Measurements from ENCODE around the gene SYCP3. TPM values are rescaled to one million over a fixed set of nuclear protein-coding genes. Genes with fewer than 3 reads are reported as not detected.

The SYCP3 gene
- total and polyA plus RNA-seq, 2 of the 13 experiments (the other 11 are each of a cell fraction or from before 2014, with no cell fraction given) = not detected

- DNase-seq (ENCODE audit: low spot score) (no peak), ATAC-seq (no peak), FAIRE-seq (no peak)
- Histone ChIP-seq H3K27me3 (ENCODE audit: control insufficient read depth in 1 of 2, insufficient read depth in 2 of 2, low read length in 2 of 2) (no peaks in the 10 kb centered on the region), H3K36me3 (replicated peaks in 1 of 2; ENCODE audit: control insufficient read depth in 1 of 2, insufficient read depth in 2 of 2, low read length in 2 of 2) (no peaks in the 10 kb centered on the region; a peak in 1 of 5 replicates), H2AFZ (ENCODE audit: low read length) (no peak overlapping the region), H3K4me1 (ENCODE audit: insufficient read depth, low read length) (peaks cover 14% of the 10 kb centered on the region; the same call in 1 of the 2 replicates), H3K9ac (ENCODE audit: insufficient read depth, low read depth, low read length) (no peak overlapping the region), H3K9me3 (ENCODE audit: low read length) (no peaks in the 10 kb centered on the region), H3K79me2 (ENCODE audit: insufficient read depth, low read length) (no peaks in the 10 kb centered on the region), H4K20me1 (ENCODE audit: insufficient read depth, low read length) (no peaks in the 10 kb centered on the region), H3K4me3 (replicated peaks in 1 of 3; ENCODE audit: insufficient read depth in 1 of 3, low read depth in 2 of 3, low read length in 3 of 3) (no peak overlapping the region), H3K27ac (ENCODE audit: extremely low read length, insufficient read depth, low read length) (no peak overlapping the region), H3K4me2 (ENCODE audit: low read depth, low read length) (no peak overlapping the region)
- ChIA-PET CTCF (ENCODE audit: low intra/inter-chr PET ratio, low total read pairs) (no interaction called here), POLR2A (no interaction called here)
- BruUV-seq (replicated peaks) = no TSS peak
- 70% methylated on average over 3 of the region's 3 CpGs for WGBS (ENCODE audit: low lambda C conversion rate)
- TF ChIP-seq ZC3H13 (CRISPR knock-in tag; IDR thresholded peaks at IDR 0.05) (no peak), MAFK (conservative IDR thresholded peaks at IDR 0.05 in 1 of 2, IDR thresholded peaks at IDR 0.05 in 1 of 2; ENCODE audit: low read length in 2 of 2) (0 out of 4 replicates have a peak, but pooled peaks of 1 of the 2 experiments have one; percentile 23)
- intact Hi-C loops (cut with micrococcal nuclease; ENCODE audit: unreplicated experiment) (no loop called here), in situ Hi-C loops (cut with HindIII; ENCODE audit: extremely low pct_ligation_motif_present, low pct_unique_long_range_greater_than_20kb) (no loop called here)
These were observed 38.2 kb upstream of the SYCP3 start for GRCh38 chr12:101777485-101777884.

- no peak for DNase-seq (ENCODE audit: low spot score)
- Histone ChIP-seq H3K4me1 (ENCODE audit: insufficient read depth, low read length) (peaks cover 14% of the 10 kb centered on the region; the same call in 1 of the 2 replicates), H3K4me2 (ENCODE audit: low read depth, low read length) (no peak overlapping the region), H4K20me1 (ENCODE audit: insufficient read depth, low read length) (no peaks in the 10 kb centered on the region), H3K27ac (ENCODE audit: extremely low read length, insufficient read depth, low read length) (no peak overlapping the region), H2AFZ (ENCODE audit: low read length) (no peak overlapping the region), H3K4me3 (replicated peaks in 1 of 3; ENCODE audit: insufficient read depth in 1 of 3, low read depth in 2 of 3, low read length in 3 of 3) (no peak overlapping the region), H3K9ac (ENCODE audit: insufficient read depth, low read depth, low read length) (no peak overlapping the region), H3K79me2 (ENCODE audit: insufficient read depth, low read length) (no peaks in the 10 kb centered on the region), H3K9me3 (ENCODE audit: low read length) (no peaks in the 10 kb centered on the region), H3K27me3 (ENCODE audit: control insufficient read depth in 1 of 2, insufficient read depth in 2 of 2, low read length in 2 of 2) (no peaks in the 10 kb centered on the region), H3K36me3 (replicated peaks in 1 of 2; ENCODE audit: control insufficient read depth in 1 of 2, insufficient read depth in 2 of 2, low read length in 2 of 2) (no peaks in the 10 kb centered on the region; a peak in 1 of 5 replicates)
- no peak for FAIRE-seq
- no peak for ATAC-seq
- no TSS peak for BruUV-seq (replicated peaks)
- WGBS (ENCODE audit: low lambda C conversion rate) = 78% methylated on average over 2 of the region's 2 CpGs
- in situ Hi-C loops (cut with HindIII; ENCODE audit: extremely low pct_ligation_motif_present, low pct_unique_long_range_greater_than_20kb) (no loop called here), intact Hi-C loops (cut with micrococcal nuclease; ENCODE audit: unreplicated experiment) (no loop called here)
- CTCF ChIA-PET (ENCODE audit: low intra/inter-chr PET ratio, low total read pairs) = interaction anchor here (1.1 to 3.2 kb wide), 2 partner anchors 55 to 63 kb away, joined by 3 to 20 read pairs; partner anchors contain the start of gene GNPTAB
- POLR2A ChIA-PET = no interaction called here
- TF ChIP-seq SP5 (CRISPR knock-in tag; IDR thresholded peaks at IDR 0.05; ENCODE audit: borderline replicate concordance, low read depth) = no peak
- no peak for TF ChIP-seq U2AF2 (IDR thresholded peaks at IDR 0.05; ENCODE audit: low read depth, low read length)
- TF ChIP-seq BRCA1 (CRISPR knock-in tag; IDR thresholded peaks at IDR 0.05) = no peak
- TF ChIP-seq RFXAP (CRISPR knock-in tag; IDR thresholded peaks at IDR 0.05; ENCODE audit: borderline replicate concordance) = no peak
- no peak for TF ChIP-seq ZNF512 (CRISPR knock-in tag; IDR thresholded peaks at IDR 0.05)
- TF ChIP-seq HDAC1 (CRISPR knock-in tag; IDR thresholded peaks at IDR 0.05) = no peak
- TF ChIP-seq ZBTB8A (CRISPR knock-in tag; IDR thresholded peaks at IDR 0.05; ENCODE audit: borderline replicate concordance, low read depth) = no peak
- TF ChIP-seq ESRRA (CRISPR knock-in tag; IDR thresholded peaks at IDR 0.05; ENCODE audit: low read depth) = no peak
- TF ChIP-seq MNT (IDR thresholded peaks at IDR 0.05) = no peak
- no peak for TF ChIP-seq ARID5B (CRISPR knock-in tag; IDR thresholded peaks at IDR 0.05)
These were observed 36.6 kb upstream of the SYCP3 start for GRCh38 chr12:101775816-101776215.
